ENCODE results near the gene RELT.
A peak's percentile ranks its signal among the peaks of the same experiment; 100 is the strongest.

Gene RELT

DNA sequence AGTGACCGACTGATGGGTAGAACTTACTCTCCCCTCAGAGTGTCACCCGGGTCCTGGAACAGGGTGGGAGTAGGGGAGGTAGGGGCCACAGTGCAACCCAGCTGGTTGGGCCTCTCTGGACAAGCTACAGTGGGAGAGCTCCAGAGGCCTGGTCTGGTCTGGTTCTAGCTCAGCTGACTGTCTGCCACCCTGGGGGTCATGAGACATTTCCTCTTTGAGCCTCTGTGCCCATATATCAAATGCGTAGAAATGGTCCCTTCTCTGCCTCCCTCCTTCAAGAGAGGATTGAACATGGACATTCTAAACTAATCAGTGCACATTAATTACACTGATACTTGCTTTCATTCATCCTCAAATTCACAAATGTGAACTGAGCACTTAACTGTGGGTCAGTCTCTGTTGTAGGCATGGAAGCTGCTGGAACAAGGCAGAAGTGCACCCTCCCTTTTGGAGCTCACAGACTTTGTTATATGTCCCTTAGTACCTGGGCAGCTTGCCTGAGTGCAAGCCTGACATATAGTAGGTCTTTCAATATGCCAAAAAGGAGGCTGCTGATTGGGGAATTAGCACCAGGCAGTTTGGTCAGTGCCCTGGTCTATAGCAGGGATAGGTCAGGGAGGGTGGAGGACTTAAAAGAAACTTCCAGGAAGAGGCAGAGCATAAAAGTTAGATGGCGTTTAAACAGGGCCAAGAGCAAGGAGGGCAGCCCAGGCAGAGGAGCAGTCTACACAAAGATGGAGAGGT lies 42.4 kb upstream of the RELT start:
- no peaks in the 10 kb centered on the region for H3K9me3 ChIP-seq (ENCODE audit: low read depth, low read length)
- no peaks in the 10 kb centered on the region for H3K36me3 ChIP-seq (ENCODE audit: insufficient read depth, low read length)
- H3K27ac ChIP-seq = no peak overlapping the region
- H3K4me3 ChIP-seq = no peak overlapping the region
- no peak for DNase-seq (ENCODE audit: low read depth, low spot score)
- no peak overlapping the region for H3K9ac ChIP-seq (ENCODE audit: insufficient read length)
- no peak for TF ChIP-seq FOXP2 (optimal IDR thresholded peaks at IDR 0.05; ENCODE audit: control extremely low read depth, extremely low read length, insufficient read depth)
- no peak for TF ChIP-seq EZH2 (IDR thresholded peaks at IDR 0.05)
- TF ChIP-seq POLR2AphosphoS5 (IDR thresholded peaks at IDR 0.05; ENCODE audit: borderline replicate concordance, low read depth, low read length) = no peak

- Histone ChIP-seq H3K27ac (peak overlapping the region; percentile 60; the same call in 1 of the 2 replicates), H3K4me3 (peak overlapping the region; percentile 7; the same call in 1 of the 2 replicates), H3K9me3 (ENCODE audit: low read depth, low read length) (no peaks in the 10 kb centered on the region), H3K36me3 (ENCODE audit: insufficient read depth, low read length) (no peaks in the 10 kb centered on the region), H3K9ac (ENCODE audit: insufficient read length) (peak overlapping the region; percentile 12)
- no peak for TF ChIP-seq FOXP2 (optimal IDR thresholded peaks at IDR 0.05; ENCODE audit: control extremely low read depth, extremely low read length, insufficient read depth)
- TF ChIP-seq POLR2AphosphoS5 (IDR thresholded peaks at IDR 0.05; ENCODE audit: borderline replicate concordance, low read depth, low read length) = no peak
- no peak for TF ChIP-seq EZH2 (IDR thresholded peaks at IDR 0.05)
- no peak for DNase-seq (ENCODE audit: low read depth, low spot score)
Measured at GRCh38 chr11:73334384-73335203, 41.6 kb upstream of the RELT start.

GRCh38 chr11:73335204-73335923 lies 40.8 kb upstream of the RELT start:
- H3K27ac ChIP-seq = peak overlapping the region; percentile 60; the same call in 1 of the 2 replicates
- TF ChIP-seq EZH2 (IDR thresholded peaks at IDR 0.05) (no peak), POLR2AphosphoS5 (IDR thresholded peaks at IDR 0.05; ENCODE audit: borderline replicate concordance, low read depth, low read length) (no peak), FOXP2 (optimal IDR thresholded peaks at IDR 0.05; ENCODE audit: control extremely low read depth, extremely low read length, insufficient read depth) (no peak)
- no peaks in the 10 kb centered on the region for H3K36me3 ChIP-seq (ENCODE audit: insufficient read depth, low read length)
- peak overlapping the region; percentile 7; the same call in 1 of the 2 replicates for H3K4me3 ChIP-seq
- peak overlapping the region; percentile 27 for H3K9ac ChIP-seq (ENCODE audit: insufficient read length)
- no peak for DNase-seq (ENCODE audit: low read depth, low spot score)
- no peaks in the 10 kb centered on the region for H3K9me3 ChIP-seq (ENCODE audit: low read depth, low read length)

- TF ChIP-seq EZH2 (IDR thresholded peaks at IDR 0.05) = no peak
- TF ChIP-seq POLR2AphosphoS5 (IDR thresholded peaks at IDR 0.05; ENCODE audit: borderline replicate concordance, low read depth, low read length) = no peak
- TF ChIP-seq FOXP2 (optimal IDR thresholded peaks at IDR 0.05; ENCODE audit: control extremely low read depth, extremely low read length, insufficient read depth) = no peak
- no peak for DNase-seq (ENCODE audit: low read depth, low spot score)
- no peaks in the 10 kb centered on the region for H3K9me3 ChIP-seq (ENCODE audit: low read depth, low read length)
- no peak overlapping the region for H3K27ac ChIP-seq
- H3K36me3 ChIP-seq (ENCODE audit: insufficient read depth, low read length) = no peaks in the 10 kb centered on the region
- no peak overlapping the region for H3K4me3 ChIP-seq
- no peak overlapping the region for H3K9ac ChIP-seq (ENCODE audit: insufficient read length)
Measured at GRCh38 chr11:73337846-73338245, 38.4 kb upstream of the RELT start.

GRCh38 chr11:73338279-73338678 lies 37.9 kb upstream of the RELT start:
- no peaks in the 10 kb centered on the region for H3K9me3 ChIP-seq (ENCODE audit: low read depth, low read length)
- TF ChIP-seq EZH2 (IDR thresholded peaks at IDR 0.05) (no peak), POLR2AphosphoS5 (IDR thresholded peaks at IDR 0.05; ENCODE audit: borderline replicate concordance, low read depth, low read length) (no peak), FOXP2 (optimal IDR thresholded peaks at IDR 0.05; ENCODE audit: control extremely low read depth, extremely low read length, insufficient read depth) (no peak)
- DNase-seq (ENCODE audit: low read depth, low spot score) = no peak
- no peak overlapping the region for H3K9ac ChIP-seq (ENCODE audit: insufficient read length)
- H3K27ac ChIP-seq = no peak overlapping the region
- no peak overlapping the region for H3K4me3 ChIP-seq
- H3K36me3 ChIP-seq (ENCODE audit: insufficient read depth, low read length) = no peaks in the 10 kb centered on the region

GRCh38 chr11:73340164-73340563 lies 36.0 kb upstream of the RELT start:
- no peak for DNase-seq (ENCODE audit: low read depth, low spot score)
- Histone ChIP-seq H3K9me3 (ENCODE audit: low read depth, low read length) (no peaks in the 10 kb centered on the region), H3K27ac (no peak overlapping the region), H3K36me3 (ENCODE audit: insufficient read depth, low read length) (no peaks in the 10 kb centered on the region), H3K9ac (ENCODE audit: insufficient read length) (no peak overlapping the region), H3K4me3 (no peak overlapping the region)
- TF ChIP-seq POLR2AphosphoS5 (IDR thresholded peaks at IDR 0.05; ENCODE audit: borderline replicate concordance, low read depth, low read length) = no peak
- no peak for TF ChIP-seq EZH2 (IDR thresholded peaks at IDR 0.05)
- TF ChIP-seq FOXP2 (optimal IDR thresholded peaks at IDR 0.05; ENCODE audit: control extremely low read depth, extremely low read length, insufficient read depth) = no peak

- Histone ChIP-seq H3K27ac (no peak overlapping the region), H3K4me3 (no peak overlapping the region), H3K36me3 (ENCODE audit: insufficient read depth, low read length) (no peaks in the 10 kb centered on the region), H3K9me3 (ENCODE audit: low read depth, low read length) (no peaks in the 10 kb centered on the region), H3K9ac (ENCODE audit: insufficient read length) (no peak overlapping the region)
- no peak for TF ChIP-seq EZH2 (IDR thresholded peaks at IDR 0.05)
- no peak for TF ChIP-seq FOXP2 (optimal IDR thresholded peaks at IDR 0.05; ENCODE audit: control extremely low read depth, extremely low read length, insufficient read depth)
- TF ChIP-seq POLR2AphosphoS5 (IDR thresholded peaks at IDR 0.05; ENCODE audit: borderline replicate concordance, low read depth, low read length) = no peak
- DNase-seq (ENCODE audit: low read depth, low spot score) = no peak
Measured at GRCh38 chr11:73342633-73343032, 33.6 kb upstream of the RELT start.

Measured in SK-N-MC (cell line).